NCI-H2227 treated with DMSO at 0.1 percent for 48 hours (cell line): ENCODE data around the gene TAF11L9.
"Not testable (repeated sequence)": the region's sequence is repeated elsewhere in the genome, so short reads cannot be mapped to it uniquely, and the experiment has no call there.

Experiments used
- DNase-seq: peaks from one replicate; lab custom pipeline; 2025; lab: John Stamatoyannopoulos, UW

Gene TAF11L9

DNA sequence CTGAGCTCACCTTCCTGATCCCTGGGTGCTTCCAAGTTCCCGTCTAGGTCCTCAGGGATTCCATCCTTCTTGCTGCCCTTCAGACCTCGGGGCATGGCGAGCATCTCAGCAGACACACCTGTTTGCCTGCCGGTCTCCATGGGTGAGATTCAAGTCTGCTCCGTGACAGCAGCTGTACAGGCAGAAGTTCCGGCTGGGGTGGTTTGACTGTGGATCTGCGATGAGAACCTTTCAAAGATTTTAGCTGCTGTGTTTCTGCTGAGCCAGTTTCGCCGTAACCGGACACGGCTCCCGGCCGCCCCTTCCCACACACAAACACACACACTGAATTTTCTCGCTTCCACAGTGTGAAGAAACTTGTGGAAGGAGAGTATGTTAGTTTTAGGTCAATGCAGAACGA, at the start of gene TAF11L9:
TSS of gene TAF11L9 (minus strand) at position 140 of the 400 bp plus-strand sequence.
- not testable (repeated sequence) for DNase-seq

DNA sequence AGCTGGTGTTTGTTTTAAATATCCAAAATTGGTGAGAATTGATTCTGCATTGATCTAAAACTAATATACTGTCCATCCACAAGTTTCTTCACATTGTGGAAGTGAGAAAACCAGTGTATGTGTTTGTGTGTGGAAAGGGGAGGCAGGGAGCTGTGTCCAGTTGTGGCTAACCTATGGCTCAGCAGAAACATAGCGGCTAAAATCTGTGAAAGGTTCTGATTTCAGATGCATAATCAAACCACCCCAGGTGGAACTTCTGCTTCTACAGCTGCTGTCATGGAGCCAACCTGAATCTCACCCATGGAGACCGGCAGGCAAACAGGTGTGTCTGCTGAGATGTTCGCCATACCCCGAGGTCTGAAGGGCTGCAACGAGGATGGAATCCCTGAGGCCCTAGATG, 40.0 kb upstream of the TAF11L9 start, which contains the start of gene TAF11L14:
TSS of gene TAF11L14 (plus strand) at position 301 of the 400 bp plus-strand sequence.
- DNase-seq: no peak

DNA sequence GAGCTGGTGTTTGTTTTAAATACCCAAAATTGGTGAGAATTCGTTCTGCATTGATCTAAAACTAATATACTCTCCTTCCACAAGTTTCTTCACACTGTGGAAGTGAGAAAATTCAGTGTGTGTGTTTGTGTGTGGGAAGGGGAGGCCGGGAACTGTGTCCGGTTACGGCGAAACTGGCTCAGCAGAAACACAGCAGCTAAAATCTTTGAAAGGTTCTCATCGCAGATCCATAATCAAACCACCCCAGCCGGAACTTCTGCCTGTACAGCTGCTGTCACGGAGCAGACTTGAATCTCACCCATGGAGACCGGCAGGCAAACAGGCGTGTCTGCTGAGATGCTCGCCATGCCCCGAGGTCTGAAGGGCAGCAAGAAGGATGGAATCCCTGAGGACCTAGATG, 37.6 kb upstream of the TAF11L9 start, which contains the start of gene TAF11L13:
TSS of gene TAF11L13 (plus strand) at position 301 of the 400 bp plus-strand sequence.
- DNase-seq: not testable (repeated sequence)

DNA sequence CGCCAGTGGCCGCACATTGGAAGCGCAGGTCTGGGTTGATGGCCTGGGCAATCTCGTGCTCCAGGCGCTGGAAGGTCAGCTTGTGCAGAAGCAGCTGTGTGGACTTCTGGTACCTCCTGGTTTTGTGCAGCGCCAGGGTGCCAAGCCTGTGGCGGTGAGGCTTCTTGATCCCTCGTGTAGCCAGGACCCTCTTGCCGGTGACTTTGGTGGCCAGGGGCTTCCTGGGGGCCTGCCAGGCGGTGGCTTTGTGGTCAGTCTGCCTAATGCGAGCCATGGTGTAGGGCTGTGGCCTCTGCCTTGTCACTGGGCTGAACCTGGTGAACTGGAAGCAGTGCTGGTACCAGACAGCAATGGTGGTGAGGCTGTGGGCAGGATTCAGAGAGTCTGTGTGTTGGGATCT, 31.5 kb upstream of the TAF11L9 start:
- no peak for DNase-seq

DNA sequence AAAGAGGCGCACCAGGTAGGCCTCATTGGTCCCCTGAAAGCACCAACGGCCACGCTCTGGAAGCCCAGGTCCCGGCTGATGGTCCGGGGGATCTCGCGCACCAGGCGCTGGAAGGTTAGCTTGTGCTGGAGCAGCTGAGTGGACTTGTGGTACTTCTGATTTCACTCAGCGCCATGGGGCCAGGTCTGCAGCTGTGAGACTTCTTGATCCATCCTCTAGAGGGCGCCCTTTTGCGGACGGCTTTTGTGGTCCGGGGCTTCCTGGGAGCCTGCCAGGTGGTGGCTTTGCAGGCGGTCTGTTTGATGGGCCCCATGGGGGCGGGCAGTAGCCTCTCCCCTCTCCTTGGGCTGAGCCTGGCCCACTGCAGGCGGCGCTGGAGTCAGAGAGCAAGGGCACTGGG, 26.4 kb upstream of the TAF11L9 start:
- DNase-seq: no peak

DNA sequence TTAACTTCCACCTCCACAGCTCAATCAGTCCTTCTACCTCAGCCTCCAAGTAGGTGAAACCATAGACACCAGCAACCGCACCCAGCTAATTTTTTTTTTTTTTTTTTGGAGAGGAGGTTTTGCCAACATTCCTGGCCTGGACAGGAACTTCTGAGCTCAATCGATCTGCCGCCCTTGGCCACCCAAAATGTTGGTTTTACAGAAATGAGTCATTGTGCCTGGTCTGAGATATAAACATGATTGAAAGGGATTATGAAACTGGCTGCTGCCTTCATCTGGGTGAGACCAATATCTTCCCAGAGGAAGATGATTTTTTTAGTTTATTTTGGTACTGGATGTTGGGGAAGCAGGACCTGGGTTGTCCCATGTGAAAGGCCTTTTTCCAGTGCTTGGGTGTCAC, 25.2 kb upstream of the TAF11L9 start:
- no peak for DNase-seq

DNA sequence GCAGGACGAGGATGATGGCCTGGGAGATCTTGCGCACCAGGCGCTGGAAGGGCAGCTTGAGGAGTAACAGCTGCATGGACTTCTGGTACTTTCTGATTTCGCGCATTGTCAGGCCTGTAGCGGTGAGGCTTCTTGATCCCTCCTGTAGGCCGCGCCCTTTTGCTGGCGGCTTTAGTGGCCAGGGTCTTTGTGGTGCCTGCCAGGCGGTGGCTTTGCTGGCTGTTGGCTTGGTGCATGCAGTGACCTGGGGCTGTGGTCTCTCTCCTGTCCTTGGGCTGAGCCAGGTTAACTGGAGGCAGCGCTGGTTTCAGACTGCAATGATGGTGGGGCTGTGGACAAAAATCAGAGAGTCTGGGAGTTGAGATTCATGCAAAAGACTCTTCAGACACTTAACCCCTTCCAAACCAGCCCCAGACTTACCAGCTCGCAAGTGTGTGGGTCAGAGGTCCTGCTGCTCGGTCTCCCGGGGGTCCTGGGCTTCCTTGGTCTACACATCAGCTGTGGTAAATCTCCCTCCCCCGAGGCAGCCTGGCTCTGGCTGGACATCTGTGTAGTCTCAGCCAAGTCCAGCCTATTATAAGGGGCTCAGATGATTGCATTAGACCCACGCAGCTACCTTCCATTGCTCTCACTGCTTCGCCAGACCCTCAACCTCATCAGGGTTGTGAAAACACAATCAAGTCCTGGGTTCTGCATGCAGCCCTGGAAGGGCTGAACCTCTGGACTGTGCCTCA, 20.8 kb upstream of the TAF11L9 start:
- DNase-seq: no peak

DNA sequence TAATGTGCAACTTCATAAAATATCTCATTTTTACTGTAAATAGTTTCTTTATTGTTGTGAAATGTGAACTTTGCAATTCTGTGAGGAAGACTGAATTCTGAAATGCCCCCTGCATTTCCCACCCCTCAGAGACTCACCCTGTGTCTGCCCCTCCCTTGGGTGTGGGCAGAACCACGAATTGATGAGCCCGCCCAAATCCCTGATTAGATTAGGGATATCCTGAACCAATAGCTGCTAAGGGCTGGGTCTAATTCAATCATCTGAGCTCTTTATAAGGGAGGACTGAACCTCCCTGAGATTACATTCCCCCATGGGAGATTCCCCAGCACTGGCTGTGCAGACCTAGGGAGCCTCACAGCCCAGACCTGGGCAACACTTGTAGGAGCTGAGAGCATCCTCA, 15.9 kb upstream of the TAF11L9 start, which contains the start of gene TAF11L12:
TSS of gene TAF11L12 (plus strand) at position 301 of the 400 bp plus-strand sequence.
- DNase-seq: not testable (repeated sequence)

DNA sequence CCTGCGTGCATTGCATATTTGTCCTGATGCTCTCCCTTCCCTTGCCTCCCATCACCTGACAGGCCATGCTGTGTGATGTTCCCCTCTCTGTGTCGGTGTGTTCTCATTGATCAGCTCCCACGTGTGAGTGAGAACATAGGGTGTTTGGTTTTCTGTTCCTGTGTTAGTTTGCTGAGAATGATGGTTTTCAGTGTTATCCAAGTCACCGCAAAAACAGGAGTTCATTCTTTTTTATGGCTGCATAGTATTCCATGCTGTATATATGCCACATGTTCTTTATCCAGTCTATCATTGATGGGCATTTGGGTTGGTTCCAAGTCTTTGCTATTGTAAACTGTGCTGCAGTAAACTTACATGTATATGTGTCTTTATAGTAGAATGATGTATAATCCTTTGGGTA, 13.3 kb upstream of the TAF11L9 start:
- not testable (repeated sequence) for DNase-seq

DNA sequence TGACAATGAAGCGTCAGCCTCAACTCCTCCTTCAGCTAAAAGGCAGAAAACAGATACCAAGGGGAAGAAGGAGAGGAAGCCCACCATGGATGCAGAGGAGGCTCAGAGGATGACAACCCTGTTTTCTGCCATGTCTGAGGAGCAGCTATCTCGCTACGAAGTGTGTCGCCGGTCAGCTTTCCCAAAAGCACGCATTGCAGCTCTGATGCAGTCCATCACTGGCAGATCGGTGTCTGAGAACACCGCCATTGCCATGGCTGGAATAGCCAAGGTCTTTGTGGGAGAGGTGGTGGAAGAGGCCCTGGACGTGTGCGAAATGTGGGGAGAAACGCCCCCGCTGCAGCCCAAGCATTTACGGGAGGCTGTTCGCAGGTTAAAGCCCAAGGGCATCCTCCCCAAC, 10.8 kb upstream of the TAF11L9 start:
- DNase-seq: no peak

DNA sequence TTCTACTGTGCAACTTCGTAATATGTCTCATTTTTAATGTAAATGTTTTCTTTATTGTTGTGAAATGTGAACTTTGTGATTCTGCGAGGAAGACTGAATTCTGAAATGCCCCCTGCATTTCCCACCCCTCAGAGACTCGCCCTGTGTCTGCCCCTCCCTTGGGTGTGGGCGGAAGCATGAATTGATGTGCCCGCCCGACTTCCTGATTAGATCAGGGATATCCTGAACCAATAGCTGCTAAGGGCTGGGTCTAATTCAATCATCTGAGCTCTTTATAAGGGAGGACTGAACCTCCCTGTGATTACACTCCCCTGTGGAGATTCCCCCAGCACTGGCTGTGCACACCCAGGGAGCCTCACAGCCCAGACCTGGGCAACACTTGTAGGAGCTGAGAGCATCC, 9.7 kb upstream of the TAF11L9 start, which contains the start of gene TAF11L11:
TSS of gene TAF11L11 (plus strand) at position 304 of the 400 bp plus-strand sequence.
- not testable (repeated sequence) for DNase-seq

DNA sequence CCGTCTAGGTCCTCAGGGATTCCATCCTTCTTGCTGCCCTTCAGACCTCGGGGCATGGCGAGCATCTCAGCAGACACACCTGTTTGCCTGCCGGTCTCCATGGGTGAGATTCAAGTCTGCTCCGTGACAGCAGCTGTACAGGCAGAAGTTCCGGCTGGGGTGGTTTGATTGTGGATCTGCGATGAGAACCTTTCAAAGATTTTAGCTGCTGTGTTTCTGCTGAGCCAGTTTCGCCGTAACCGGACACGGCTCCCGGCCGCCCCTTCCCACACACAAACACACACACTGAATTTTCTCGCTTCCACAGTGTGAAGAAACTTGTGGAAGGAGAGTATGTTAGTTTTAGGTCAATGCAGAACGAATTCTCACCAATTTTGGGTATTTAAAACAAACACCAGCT, 3.5 kb upstream of the TAF11L9 start, which contains the start of gene TAF11L10:
TSS of gene TAF11L10 (minus strand) at position 101 of the 400 bp plus-strand sequence.
- not testable (repeated sequence) for DNase-seq

DNA sequence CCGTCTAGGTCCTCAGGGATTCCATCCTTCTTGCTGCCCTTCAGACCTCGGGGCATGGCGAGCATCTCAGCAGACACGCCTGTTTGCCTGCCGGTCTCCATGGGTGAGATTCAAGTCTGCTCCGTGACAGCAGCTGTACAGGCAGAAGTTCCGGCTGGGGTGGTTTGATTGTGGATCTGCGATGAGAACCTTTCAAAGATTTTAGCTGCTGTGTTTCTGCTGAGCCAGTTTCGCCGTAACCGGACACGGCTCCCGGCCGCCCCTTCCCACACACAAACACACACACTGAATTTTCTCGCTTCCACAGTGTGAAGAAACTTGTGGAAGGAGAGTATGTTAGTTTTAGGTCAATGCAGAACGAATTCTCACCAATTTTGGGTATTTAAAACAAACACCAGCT, 3.3 kb downstream of the TAF11L9 start, which contains the start of gene TAF11L8:
TSS of gene TAF11L8 (minus strand) at position 101 of the 400 bp plus-strand sequence.
- not testable (repeated sequence) for DNase-seq

DNA sequence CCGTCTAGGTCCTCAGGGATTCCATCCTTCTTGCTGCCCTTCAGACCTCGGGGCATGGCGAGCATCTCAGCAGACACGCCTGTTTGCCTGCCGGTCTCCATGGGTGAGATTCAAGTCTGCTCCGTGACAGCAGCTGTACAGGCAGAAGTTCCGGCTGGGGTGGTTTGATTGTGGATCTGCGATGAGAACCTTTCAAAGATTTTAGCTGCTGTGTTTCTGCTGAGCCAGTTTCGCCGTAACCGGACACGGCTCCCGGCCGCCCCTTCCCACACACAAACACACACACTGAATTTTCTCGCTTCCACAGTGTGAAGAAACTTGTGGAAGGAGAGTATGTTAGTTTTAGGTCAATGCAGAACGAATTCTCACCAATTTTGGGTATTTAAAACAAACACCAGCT, 8.5 kb downstream of the TAF11L9 start, which contains the start of gene TAF11L7:
TSS of gene TAF11L7 (minus strand) at position 101 of the 400 bp plus-strand sequence.
- DNase-seq: not testable (repeated sequence)
